Spleen (tissue), 7 donors: Measurements from ENCODE around the gene GCNA.

Source experiments
- CTCF ChIP-seq, 11 experiments: fragments of 200-600 bp in 7 of 11; fragments of 450-650 bp in 4 of 11; sonication (generic) in 4 of 11; IDR thresholded peaks in 8 of 11; conservative IDR thresholded peaks in 3 of 11; 1 replicate in 7 of 11; 2 replicates in 4 of 11; pipeline versions ENCODE4 v1.4.0 to v1.8.0; 2016 to 2021; ENCODE audit warnings: antibody characterized with exemption in 11 of 11, inconsistent platforms in 4 of 11, mild to moderate bottlenecking in 1 of 11
- POLR2A ChIP-seq, 3 donors: fragments of 450-650 bp; IDR thresholded peaks; one replicate each; pipeline ENCODE4 v1.5.1; 2017; ENCODE audit warnings: antibody characterized with exemption in 3 of 3, mild to moderate bottlenecking in 1 of 3
- donor health status: DM: no; HTN: no; CAD: no; lungs with moderate emphysema.
- donor health status: DM: no; HTN: no; CAD: no.
- donor health status: DM: no; HTN: no; CAD: no.

- no peak for TF ChIP-seq CTCF (IDR thresholded peaks at IDR 0.05 in 8 of 11, conservative IDR thresholded peaks at IDR 0.05 in 3 of 11)
- no peak for TF ChIP-seq POLR2A (IDR thresholded peaks at IDR 0.05)
Measured at GRCh38 chrX:71660562-71661416, 82.6 kb downstream of the GCNA start.
